ENCODE data around the gene RSAD2. TPM values are rescaled to one million over a fixed set of nuclear protein-coding genes. Genes with fewer than 3 reads are reported as not detected.
"Not testable (repeated sequence)": the region's sequence is repeated elsewhere in the genome, so short reads cannot be mapped to it uniquely, and the experiment has no call there.

The RSAD2 gene
- total RNA-seq, 1 donor from 2014 or later: 4.4 TPM

DNA sequence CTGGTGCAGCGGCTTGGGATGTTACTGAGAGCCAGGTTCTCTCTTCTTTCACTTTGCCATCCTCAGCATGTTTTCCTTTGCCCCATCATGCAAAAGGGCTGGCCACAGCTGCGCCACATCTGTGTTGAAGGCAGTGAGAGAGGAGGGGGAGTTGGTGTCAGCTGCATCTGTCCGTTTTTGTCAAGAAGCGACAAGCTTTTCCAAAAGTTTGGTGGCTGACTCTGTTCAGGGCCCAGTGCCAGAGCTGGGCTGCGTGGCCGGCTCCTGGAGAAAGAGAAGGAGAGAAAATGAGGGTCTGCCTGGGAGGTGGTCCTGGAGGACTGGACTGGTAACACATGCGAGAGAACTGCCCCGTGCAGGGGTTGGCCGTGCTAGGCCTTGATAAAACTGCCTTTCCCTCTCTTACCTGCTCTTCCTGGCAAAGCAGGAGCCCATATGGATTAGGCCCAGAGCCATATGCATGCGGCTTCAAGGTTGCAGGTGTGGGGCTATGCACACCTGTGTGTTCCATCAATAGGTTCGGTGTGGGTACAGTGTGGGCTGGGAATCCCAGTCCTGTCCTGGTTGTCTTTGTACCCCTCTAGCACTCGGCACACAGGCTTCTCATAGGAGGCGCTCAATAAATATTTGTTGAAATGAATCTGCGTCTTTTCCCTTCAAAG, 48.6 kb downstream of the RSAD2 start:
- DNase-seq (ENCODE audit: low spot score): no peak

- DNase-seq (ENCODE audit: low spot score): no peak
These were observed 49.6 kb downstream of the RSAD2 start for GRCh38 chr2:6927186-6927585.

- no peak for DNase-seq (ENCODE audit: low spot score)
These were observed 50.2 kb downstream of the RSAD2 start for GRCh38 chr2:6927753-6928152.

GRCh38 chr2:6928452-6928851, 50.9 kb downstream of the RSAD2 start:
- no peak for DNase-seq (ENCODE audit: low spot score)

GRCh38 chr2:6929196-6929819, 51.7 kb downstream of the RSAD2 start:
- no peak for DNase-seq (ENCODE audit: low spot score)

DNA sequence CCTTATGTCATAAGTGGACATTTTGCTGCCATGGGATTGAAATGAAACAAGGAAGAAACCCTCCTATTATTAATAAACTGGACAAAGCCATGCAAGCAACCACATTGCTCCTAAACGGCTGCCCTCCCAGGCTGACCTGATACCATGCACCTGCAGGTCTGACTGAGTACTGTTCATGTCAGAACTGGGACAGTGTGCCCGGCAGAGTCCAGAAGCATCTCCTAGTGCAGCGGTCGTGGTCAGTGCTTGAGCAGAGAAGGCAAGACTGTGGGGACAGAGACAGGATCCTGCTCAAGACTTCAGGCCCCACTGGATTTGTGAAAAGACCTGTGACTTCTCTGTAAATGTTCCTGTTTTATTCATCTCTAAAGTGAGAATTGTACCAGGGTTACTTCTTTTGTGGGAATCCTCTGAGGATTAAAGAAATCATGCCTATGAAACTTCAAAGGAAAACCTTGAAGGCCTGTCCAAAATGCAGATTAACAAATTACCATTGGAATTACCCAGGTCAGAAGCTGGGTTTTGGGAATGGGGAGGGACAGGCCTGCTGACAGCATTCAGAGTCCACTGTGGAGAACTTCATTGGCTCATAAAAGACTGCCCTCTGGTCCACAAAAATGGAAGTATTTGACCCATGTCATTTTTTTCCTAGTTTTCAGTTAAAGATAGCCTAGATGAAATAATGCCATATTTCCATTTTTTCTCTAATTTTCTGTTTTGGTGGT, 53.5 kb downstream of the RSAD2 start:
- no peak for DNase-seq (ENCODE audit: low spot score)

- no peak for DNase-seq (ENCODE audit: low spot score)
These were observed 54.2 kb downstream of the RSAD2 start for GRCh38 chr2:6931753-6932152.

DNA sequence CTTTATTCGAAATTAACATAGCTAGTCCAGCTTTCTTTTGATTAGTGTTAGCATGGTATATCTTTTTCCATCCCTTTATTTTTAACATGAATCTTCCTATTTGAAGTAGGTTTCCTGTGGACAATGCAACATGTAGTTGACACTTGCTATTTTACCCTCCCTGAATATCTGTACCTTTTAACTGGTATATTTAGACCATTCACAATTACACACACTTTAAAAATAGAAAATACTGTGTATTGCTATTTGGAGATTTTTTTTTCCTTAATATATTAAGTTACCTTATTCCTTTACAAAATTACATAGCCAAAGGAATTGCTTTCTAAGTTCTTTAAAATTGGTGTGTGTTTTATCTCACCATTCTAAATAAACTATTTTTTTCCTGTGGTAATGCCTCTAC, 54.6 kb downstream of the RSAD2 start:
- DNase-seq (ENCODE audit: low spot score): no peak

GRCh38 chr2:6932828-6933227, 55.3 kb downstream of the RSAD2 start:
- no peak for DNase-seq (ENCODE audit: low spot score)

DNA sequence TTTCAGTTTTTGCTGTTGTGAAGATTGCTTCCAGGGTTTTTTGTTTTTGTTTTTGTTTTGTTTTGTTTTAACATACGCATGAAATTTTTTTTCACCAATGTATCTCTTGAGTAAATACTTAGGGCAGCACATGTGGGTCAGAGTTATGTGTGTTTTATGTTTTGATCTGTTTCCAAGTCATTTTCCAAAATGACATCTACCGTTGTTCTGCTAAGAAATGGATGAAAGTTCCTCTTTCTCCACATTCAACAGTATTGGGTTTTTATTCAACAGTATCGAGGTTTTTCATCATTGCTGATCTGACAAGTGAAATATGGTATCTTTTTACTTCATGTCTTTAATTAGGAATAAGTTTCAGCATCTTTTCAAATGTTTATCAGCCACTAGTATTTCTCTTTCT, 56.3 kb downstream of the RSAD2 start:
- no peak for DNase-seq (ENCODE audit: low spot score)

DNA sequence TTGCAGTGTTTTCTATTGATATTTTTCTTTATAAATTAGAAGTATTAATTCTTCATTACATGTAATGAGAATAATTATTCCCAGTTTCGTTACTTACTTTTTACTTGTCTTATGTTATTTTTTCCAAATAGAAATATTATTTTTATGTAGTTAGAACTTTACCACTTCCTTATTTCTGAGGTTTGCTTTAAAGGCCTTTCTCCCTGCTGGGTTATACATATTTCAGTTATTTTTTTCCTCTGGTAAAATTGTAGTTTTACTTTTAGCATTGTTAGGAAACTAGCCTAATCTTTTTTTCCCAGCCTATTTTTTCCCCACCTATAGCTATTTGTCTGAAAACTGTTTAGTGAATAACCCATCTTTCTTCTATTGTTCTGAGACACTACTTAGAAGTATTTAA, 56.8 kb downstream of the RSAD2 start:
- DNase-seq (ENCODE audit: low spot score): no peak

DNA sequence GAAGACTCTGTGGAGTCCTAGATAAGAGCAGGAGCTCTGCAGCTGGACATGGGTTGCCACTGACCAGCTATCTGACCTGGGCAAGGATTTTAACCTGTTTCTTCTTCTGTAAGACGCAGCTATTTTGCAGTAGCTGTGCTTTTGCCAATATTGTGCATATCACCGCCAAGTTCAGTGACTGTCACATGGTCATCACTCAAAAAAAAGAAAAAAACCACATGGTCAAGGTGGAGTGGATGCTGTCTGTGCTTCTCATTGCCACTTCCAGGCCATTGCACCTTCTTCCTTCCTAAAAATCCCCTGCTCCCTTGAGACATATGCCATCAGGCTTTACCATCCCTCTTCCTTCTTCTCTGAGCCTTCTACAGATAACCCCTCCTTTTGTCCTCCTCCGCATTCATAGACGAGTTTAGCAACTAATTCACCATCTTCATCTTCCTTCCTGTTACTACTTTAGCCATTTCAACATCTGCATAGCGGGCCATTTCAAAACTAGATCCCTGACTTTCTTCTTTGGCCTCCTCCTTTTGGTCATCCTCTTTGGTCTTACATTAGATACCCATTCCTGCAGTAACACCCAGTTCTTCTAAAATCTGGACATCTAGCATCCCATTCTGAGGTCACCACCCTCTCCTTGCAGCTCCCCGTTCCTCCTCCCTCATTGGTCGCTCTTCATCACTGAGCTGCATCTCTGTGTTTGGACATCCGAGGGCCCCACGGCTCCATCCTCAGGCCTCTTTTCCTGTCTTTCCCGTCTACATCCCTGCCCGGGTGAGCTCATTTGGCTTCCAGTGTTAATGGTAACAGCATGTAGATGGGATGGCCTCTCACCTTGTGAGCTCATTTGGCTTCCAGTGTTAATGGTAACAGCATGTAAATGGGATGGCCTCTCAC, 57.4 kb downstream of the RSAD2 start:
- no peak for DNase-seq (ENCODE audit: low spot score)

DNA sequence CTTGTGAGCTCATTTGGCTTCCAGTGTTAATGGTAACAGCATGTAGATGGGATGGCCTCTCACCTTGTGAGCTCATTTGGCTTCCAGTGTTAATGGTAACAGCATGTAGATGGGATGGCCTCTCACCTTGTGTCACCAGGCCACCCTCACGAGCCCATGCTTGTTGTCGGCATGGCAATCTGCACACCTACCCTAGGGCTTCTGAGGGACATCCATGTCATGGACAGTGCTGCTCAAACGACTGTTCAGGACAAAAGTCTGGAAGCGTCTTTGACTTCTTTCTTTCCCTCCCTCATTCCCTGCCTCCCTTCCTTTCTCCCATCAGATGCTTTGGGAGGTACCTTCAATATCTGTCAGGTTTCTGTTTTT, 58.1 kb downstream of the RSAD2 start:
- not testable (repeated sequence) for DNase-seq (ENCODE audit: low spot score)

DNA sequence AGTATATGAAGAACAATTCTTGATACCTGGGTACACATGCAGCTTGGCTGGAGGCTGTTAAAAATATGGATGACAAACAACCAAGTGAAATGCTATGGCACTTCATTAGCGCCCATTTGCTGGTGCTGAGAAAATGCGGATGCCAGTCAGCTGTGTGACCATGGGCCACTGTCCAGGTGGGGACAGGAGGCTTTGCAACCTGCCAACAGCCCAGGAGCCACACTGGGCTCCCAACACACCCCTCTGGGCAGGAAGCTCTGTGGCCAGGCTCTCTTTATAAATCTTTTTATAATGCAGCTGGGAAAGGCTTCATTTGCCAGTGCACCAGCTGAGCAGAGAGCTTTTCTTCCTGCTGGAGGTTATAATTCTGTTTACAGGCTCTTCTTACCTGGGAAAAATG, 59.6 kb downstream of the RSAD2 start:
- no peak for DNase-seq (ENCODE audit: low spot score)

GRCh38 chr2:6937582-6937981, 60.0 kb downstream of the RSAD2 start:
- no peak for DNase-seq (ENCODE audit: low spot score)

DNA sequence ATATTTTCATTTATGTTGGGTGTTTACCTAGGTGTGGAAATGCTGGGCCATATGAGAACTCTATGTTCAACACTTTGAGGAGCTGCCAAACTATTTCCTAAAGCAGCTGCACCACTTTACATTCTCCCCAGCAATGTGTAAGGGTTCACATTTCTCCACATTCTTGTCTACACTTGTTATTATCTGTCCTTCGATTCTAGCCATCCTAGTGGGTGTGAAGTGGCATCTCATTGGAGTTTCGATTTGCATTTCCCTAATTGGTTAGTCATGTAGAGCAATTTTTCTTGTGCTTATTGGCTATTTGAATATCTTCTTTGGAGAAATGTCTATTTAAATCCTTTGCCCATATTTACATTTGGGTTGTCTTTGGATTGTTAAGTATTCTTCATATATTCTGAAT, 61.5 kb downstream of the RSAD2 start:
- no peak for DNase-seq (ENCODE audit: low spot score)

DNA sequence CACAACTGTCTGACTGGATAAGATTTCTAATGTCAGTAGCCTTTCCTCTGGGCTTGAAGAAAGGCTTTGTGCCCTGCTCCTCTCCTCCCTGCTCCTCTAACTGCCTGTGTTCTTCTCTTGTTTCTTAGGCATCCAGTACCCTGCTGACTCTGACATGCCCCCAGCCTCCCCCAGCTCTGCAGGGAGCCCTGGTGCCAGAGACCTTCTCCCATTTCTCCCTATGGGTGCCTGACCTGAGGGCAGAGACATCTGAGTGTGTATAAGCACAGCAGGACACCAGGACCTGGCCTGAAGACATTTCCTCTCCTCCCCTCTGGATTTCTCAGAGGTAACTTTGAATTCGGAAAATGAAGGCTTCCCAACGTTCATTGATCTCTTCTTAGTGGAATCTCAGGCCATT, 63.2 kb downstream of the RSAD2 start:
- DNase-seq (ENCODE audit: low spot score): no peak

- no peak for DNase-seq (ENCODE audit: low spot score)
These were observed 63.9 kb downstream of the RSAD2 start for GRCh38 chr2:6941299-6942046.

DNA sequence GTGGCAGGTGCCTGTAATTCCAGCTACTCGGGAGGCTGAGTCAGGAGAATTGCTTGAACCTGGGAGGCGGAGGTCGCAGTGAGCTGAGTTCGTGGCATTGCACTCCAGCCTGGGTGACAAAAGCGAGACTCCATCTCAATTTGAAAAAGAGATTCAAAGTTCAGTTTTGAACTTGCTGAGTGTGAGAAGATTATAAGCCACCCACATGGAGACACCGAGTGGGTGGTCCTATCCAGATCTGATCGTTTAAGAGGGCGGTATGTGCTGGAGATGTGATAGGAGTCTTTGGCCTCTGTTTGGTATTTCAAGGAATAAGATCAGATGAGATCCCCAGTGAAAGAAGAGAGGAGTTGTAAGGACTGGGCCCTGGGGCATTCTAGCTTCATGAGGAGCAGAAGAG, 65.3 kb downstream of the RSAD2 start:
- no peak for DNase-seq (ENCODE audit: low spot score)

DNA sequence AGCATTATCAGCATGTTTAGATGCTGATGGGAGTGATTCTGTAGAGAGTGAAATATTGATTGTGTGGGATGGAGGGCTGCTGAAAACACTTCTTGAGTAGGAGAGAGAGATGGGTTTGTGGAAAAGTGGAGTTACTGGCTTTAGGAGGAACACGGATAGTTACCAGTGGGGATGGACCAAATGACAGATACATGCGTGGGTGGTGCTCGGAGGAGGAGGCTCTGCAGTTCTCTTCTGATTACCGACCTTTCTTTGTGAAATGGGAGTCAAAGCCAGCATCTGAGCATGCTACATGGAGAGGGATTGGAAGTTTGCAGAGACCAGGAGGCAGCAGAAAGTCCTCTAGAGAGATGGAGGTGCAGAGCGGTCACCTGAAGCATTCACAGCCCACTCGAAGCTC, 65.9 kb downstream of the RSAD2 start:
- no peak for DNase-seq (ENCODE audit: low spot score)

DNA sequence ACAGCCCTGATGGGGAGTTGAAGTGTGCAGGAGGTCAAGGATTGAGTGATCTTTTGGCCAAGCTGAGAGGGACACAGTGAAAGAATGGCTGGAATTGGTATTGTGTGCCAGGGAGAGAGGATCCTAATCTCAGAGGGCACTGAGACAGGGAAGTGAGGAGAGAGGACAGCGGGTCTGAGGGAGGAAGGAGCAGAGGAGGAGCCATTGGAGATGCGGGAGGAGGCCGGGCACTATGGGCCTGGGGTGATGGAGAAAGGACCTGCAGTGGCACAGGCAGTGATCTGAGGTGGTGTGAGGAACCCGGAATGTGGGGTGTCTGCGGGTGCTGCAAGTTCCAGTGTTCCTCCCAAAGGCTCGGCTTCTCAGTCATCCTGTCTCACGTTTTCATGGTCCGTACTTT, 66.4 kb downstream of the RSAD2 start:
- no peak for DNase-seq (ENCODE audit: low spot score)

DNA sequence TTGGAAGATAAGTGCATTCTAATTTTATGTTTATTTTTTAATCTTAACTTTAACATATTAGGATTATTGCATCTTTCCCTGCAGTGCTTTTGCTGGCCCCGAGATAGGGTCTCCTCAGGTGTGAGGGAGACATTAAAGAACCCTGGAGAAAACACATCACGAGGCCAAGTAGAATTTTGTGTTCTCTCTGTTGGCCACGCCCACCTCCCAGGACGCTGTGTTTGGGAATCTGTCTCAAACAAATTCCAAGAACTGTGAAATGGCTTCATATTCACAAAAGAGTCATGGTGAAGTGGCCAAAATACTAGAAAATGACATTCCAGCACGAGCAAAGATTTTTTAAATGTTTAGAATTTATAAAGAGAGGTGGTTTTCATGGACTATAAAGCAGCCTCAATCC, 67.0 kb downstream of the RSAD2 start:
- no peak for DNase-seq (ENCODE audit: low spot score)

Measured in ureter (tissue), 1 donor.